GM12875 (cell line): Measurements from ENCODE around the gene TRIM58.

Source experiments
- H3K4me3 ChIP-seq: one replicate; pipeline ENCODE4 v1.5.1; 2011; ENCODE audit warnings: low read depth, low read length, control low read depth
- TF ChIP-seq, protein P1 (sequence below): IDR thresholded peaks from 2 replicates; pipeline ENCODE4 v1.5.1; 2011; ENCODE audit warnings: low read depth, mild to moderate bottlenecking, control low read depth, inconsistent platforms, low read length, moderate library complexity, borderline replicate concordance; ENCODE audit not compliant: insufficient read depth

The TRIM58 gene

DNA sequence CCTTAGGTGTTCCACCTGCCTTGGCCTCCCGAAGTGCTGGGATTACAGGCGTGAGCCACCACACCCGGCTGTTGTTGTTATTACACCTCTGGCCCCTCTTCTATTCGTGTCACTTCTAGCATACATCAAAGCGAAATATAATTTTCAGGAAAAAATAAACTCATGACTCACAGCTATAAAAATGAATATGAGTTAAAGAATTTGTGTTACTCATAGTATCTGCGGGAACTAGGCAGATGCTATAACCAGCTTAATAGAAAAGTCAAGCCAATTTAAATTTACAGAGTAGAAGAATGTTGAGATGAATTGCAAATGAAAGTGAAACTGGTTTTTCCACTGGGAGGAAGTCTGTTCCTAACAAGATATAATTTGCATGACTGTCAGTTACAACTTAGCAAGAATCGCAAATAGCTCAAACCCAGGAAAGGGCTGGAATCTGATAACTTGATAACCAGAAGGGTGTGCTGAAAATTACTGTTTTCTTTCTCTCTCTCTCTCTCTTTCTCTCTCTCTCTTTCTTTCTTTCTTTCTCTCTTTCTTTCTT lies 49.6 kb downstream of the TRIM58 start:
- TF ChIP-seq, protein P1, sequence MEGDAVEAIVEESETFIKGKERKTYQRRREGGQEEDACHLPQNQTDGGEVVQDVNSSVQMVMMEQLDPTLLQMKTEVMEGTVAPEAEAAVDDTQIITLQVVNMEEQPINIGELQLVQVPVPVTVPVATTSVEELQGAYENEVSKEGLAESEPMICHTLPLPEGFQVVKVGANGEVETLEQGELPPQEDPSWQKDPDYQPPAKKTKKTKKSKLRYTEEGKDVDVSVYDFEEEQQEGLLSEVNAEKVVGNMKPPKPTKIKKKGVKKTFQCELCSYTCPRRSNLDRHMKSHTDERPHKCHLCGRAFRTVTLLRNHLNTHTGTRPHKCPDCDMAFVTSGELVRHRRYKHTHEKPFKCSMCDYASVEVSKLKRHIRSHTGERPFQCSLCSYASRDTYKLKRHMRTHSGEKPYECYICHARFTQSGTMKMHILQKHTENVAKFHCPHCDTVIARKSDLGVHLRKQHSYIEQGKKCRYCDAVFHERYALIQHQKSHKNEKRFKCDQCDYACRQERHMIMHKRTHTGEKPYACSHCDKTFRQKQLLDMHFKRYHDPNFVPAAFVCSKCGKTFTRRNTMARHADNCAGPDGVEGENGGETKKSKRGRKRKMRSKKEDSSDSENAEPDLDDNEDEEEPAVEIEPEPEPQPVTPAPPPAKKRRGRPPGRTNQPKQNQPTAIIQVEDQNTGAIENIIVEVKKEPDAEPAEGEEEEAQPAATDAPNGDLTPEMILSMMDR = no peak
- no peak overlapping the region for H3K4me3 ChIP-seq

DNA sequence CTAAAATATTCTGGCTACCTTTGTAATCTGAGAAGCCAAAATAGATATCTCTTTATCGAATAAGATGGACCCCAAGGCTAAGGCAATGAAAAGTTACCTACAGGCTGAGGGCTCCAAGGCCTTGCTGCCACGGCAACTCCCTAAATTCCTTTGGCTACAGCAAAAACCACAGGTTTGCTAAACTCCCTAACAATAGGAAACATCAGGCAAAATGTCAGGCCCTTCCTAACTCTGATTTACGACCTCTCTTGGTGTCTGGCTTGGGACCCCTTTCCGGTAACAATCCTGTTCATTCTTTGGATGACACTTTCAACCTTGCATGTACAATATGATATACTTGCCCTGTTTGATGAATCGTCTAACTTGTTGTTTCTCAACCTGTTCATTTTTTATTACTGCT lies 51.8 kb downstream of the TRIM58 start:
- TF ChIP-seq, protein P1 = no peak
- no peak overlapping the region for H3K4me3 ChIP-seq

DNA sequence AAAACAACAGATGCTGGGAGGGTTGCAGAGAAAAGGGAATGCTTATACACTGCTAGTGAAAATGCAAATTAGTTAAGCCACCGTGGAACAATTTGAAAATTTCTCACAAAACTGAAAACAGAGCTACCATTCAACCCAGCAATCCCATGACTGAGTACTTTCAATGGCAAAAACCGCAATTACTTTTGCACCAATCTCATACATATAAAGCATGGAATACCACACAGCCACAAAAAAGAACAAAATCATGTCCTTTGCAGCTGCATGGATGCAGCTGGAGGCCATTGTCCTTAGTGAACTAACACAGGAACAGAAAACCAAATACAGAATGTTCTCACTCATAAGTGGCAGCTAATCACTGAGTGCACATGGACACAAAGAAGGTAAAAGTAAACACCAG lies 56.8 kb downstream of the TRIM58 start:
- TF ChIP-seq, protein P1 = no peak
- H3K4me3 ChIP-seq = no peak overlapping the region

DNA sequence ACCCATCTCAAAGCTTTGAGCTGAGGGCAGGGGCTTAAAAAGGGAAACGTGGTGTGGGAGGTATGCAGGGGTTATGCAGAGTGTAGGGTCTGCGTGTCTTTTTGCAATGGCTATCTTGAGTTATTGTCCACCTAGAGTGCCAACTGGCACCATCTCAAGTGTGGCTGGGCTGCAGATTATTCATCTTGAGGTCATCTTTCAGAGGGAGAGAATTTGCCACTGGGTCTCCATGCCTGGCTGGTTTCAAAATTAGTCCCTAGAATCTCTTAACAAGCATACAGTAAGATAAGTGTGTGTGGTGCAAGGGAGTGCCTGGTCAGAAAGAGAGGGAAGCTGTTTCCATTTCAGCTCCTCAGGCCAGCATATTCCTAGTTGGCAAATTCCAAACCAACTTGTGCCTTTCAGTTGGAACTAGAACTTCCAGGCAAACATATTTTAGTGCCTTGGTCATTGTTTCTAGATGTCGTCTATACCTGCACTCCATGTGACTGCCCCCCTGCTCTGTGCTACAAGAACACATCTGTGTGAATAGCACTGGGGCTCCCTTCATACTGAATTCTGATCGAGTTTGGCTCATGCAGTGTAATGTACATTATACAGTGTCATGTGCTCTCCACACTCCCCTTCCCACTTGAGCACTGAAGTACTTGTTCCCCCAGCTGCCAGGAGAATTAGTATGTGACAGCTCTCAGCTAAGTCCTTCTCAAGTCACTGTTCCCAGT lies 58.1 kb downstream of the TRIM58 start:
- no peak overlapping the region for H3K4me3 ChIP-seq
- TF ChIP-seq, protein P1 = no peak

DNA sequence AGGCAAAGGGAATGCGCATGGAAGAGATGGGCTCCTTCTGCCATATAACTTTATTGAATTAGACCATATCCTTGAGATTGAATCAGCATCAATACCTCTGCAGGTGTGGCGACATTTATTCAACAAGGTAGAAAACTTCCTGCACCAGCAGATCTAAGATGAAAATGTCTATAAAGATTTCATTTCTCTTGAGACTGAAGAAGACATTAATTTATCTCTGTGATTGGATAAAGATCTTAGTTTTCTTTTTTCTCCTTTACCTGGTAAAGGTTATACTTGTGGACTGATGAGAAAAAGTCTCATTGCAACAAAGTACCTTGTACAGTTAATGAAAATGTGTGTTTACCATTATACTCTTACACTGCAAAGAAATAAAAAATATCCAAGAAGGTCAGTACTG lies 63.0 kb downstream of the TRIM58 start, which contains the start of gene OR2T8:
OR2T8 (plus strand) TSS at position 301 of the 400 bp plus-strand sequence. CDS start 766 bp downstream, outside the sequence.
- TF ChIP-seq, protein P1 = no peak
- H3K4me3 ChIP-seq = no peak within 1 kb of the TSS

DNA sequence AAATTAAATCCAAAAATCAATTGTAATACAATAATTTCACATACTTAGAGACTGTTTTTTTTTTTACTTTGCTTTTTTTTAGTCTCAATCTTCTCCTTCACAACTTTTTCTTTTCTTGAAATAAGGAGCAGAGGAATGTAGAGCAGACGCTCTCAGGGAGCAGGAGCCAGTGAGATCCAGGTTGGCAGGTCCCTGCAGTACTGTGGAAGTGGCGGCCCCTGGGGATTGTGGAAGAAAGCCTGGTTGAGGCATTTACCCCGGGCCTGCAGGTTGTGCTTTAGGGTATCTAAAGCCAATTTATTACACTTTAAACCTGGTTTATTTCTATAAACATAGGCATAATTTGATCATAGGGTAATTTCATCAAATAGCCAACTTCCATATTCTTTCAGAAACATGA lies 67.0 kb downstream of the TRIM58 start:
- TF ChIP-seq, protein P1 = no peak
- no peak overlapping the region for H3K4me3 ChIP-seq

DNA sequence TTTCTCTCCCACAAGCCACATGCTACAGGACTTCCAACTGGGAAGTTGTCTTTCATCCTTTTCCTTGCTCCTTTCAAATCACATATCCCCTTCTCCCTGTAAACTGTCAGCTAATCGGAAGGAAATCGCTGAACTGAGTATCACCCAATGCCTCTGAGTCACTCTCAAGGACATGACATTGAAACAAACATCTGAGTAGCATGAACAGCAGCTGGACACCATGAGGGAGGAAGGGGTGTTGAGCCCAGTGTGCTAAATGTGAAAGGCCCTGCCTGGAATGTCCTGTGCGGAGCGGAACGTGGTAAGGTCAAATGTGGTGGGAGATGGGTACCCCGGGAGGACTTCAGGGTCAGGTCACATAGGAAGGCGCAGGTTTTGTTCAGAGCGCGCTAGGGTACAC lies 67.9 kb downstream of the TRIM58 start, which contains the start of gene OR2AJ1:
OR2AJ1 (plus strand) TSS at position 22 of the 400 bp plus-strand sequence. CDS start 8,880 bp downstream, outside the sequence.
- H3K4me3 ChIP-seq = no peak within 1 kb of the TSS
- TF ChIP-seq, protein P1 = no peak
